PFSK-1 (cell line): ENCODE data around the gene TNFRSF17.

Experiments
- POLR2AphosphoS5 ChIP-seq: IDR thresholded peaks from 2 replicates; pipeline ENCODE4 v1.6.1; 2012; ENCODE audit warnings: low read depth, mild to moderate bottlenecking, control low read depth, low read length, moderate library complexity
- REST ChIP-seq, 2 experiments: IDR thresholded peaks; 2 replicates each; pipeline versions ENCODE4 v1.6.1 to v1.8.0; 2011 to 2012; ENCODE audit warnings: low read depth in 2 of 2, low read length in 2 of 2, control low read depth in 1 of 2, inconsistent platforms in 1 of 2, mild to moderate bottlenecking in 1 of 2, moderate library complexity in 1 of 2; ENCODE audit not compliant: insufficient read depth in 1 of 2

- TF ChIP-seq REST (IDR thresholded peaks at IDR 0.05; ENCODE audit: insufficient read depth in 1 of 2, low read depth in 2 of 2, low read length in 2 of 2) (no peak), POLR2AphosphoS5 (no peak)
These were observed 9.3 kb upstream of the TNFRSF17 start for GRCh38 chr16:11955713-11956123.
